ENCODE data around the gene RPS17.
"Not testable (repeated sequence)": the region's sequence is repeated elsewhere in the genome, so short reads cannot be mapped to it uniquely, and the experiment has no call there.

RPS17 gene

GRCh38 chr15:82530606-82531379, 9.5 kb downstream of the RPS17 start:
- DNase-seq (ENCODE audit: insufficient read length, low spot score) (peak; percentile 52), FAIRE-seq (peak; percentile 80)
- TF ChIP-seq SPI1 (IDR thresholded peaks at IDR 0.05; ENCODE audit: low read depth, low read length), result no peak
- TF ChIP-seq PAX5 (IDR thresholded peaks at IDR 0.05; ENCODE audit: insufficient read depth, low read length, severe bottlenecking), result no peak
- TF ChIP-seq POLR2AphosphoS5 (IDR thresholded peaks at IDR 0.05; ENCODE audit: low read depth, low read length), result no peak
- no peak for TF ChIP-seq POLR2A (IDR thresholded peaks at IDR 0.05; ENCODE audit: low read depth, low read length)
- no peak for TF ChIP-seq POU2F2 (IDR thresholded peaks at IDR 0.05; ENCODE audit: low read depth, low read length)
- no peak for TF ChIP-seq TAF1 (IDR thresholded peaks at IDR 0.05; ENCODE audit: low read depth, low read length)

- TF ChIP-seq POU2F2 (IDR thresholded peaks at IDR 0.05; ENCODE audit: low read depth, low read length), result no peak
- no peak for TF ChIP-seq TAF1 (IDR thresholded peaks at IDR 0.05; ENCODE audit: low read depth, low read length)
- TF ChIP-seq PAX5 (IDR thresholded peaks at IDR 0.05; ENCODE audit: insufficient read depth, low read length, severe bottlenecking), result no peak
- no peak for TF ChIP-seq POLR2A (IDR thresholded peaks at IDR 0.05; ENCODE audit: low read depth, low read length)
- TF ChIP-seq POLR2AphosphoS5 (IDR thresholded peaks at IDR 0.05; ENCODE audit: low read depth, low read length), result no peak
- TF ChIP-seq SPI1 (IDR thresholded peaks at IDR 0.05; ENCODE audit: low read depth, low read length), result no peak
- DNase-seq (ENCODE audit: insufficient read length, low spot score), result no peak
- FAIRE-seq, result no peak
These were observed 10.3 kb downstream of the RPS17 start for GRCh38 chr15:82530006-82530405.

- not testable (repeated sequence) for DNase-seq (ENCODE audit: insufficient read length, low spot score); FAIRE-seq
These were observed 26.7 kb downstream of the RPS17 start for GRCh38 chr15:82513587-82513986.

GRCh38 chr15:82507693-82508092, 32.6 kb downstream of the RPS17 start:
- not testable (repeated sequence) for DNase-seq (ENCODE audit: insufficient read length, low spot score); FAIRE-seq

- DNase-seq (ENCODE audit: insufficient read length, low spot score); FAIRE-seq: not testable (repeated sequence)
These were observed 33.2 kb downstream of the RPS17 start for GRCh38 chr15:82507087-82507486.

GRCh38 chr15:82505842-82506241, 34.4 kb downstream of the RPS17 start:
- not testable (repeated sequence) for DNase-seq (ENCODE audit: insufficient read length, low spot score); FAIRE-seq

- DNase-seq (ENCODE audit: insufficient read length, low spot score); FAIRE-seq: not testable (repeated sequence)
These were observed 36.2 kb downstream of the RPS17 start for GRCh38 chr15:82504074-82504473.

- not testable (repeated sequence) for DNase-seq (ENCODE audit: insufficient read length, low spot score); FAIRE-seq
These were observed 37.4 kb downstream of the RPS17 start for GRCh38 chr15:82502700-82503339.

GRCh38 chr15:82500772-82501171, 39.5 kb downstream of the RPS17 start:
- FAIRE-seq; DNase-seq (ENCODE audit: insufficient read length, low spot score): not testable (repeated sequence)

GRCh38 chr15:82497978-82498377, 42.3 kb downstream of the RPS17 start:
- not testable (repeated sequence) for DNase-seq (ENCODE audit: insufficient read length, low spot score); FAIRE-seq

GRCh38 chr15:82488250-82488649, 52.0 kb downstream of the RPS17 start:
- DNase-seq (ENCODE audit: insufficient read length, low spot score); FAIRE-seq: not testable (repeated sequence)

GRCh38 chr15:82487045-82487444, 53.2 kb downstream of the RPS17 start:
- FAIRE-seq; DNase-seq (ENCODE audit: insufficient read length, low spot score): not testable (repeated sequence)

Data from GM12891 (cell line).